Liver (tissue), 9 donors: ENCODE measurements around the gene DHCR24. TPM values are rescaled to one million over a fixed set of nuclear protein-coding genes. Genes with fewer than 3 reads are reported as not detected.
A peak's percentile ranks its signal among the peaks of the same experiment; 100 is the strongest.

Experiments
- DNase-seq: peaks from one replicate; pipeline ENCODE4 v3.0.0-alpha.2; 2017; ENCODE audit warnings: low spot score
- H3K27ac ChIP-seq, 2 donors: one replicate each; pipeline ENCODE4 v1.7.0; 2013; ENCODE audit warnings: inconsistent platforms in 2 of 2, low read length in 2 of 2, control low read depth in 1 of 2, low read depth in 1 of 2, mild to moderate bottlenecking in 1 of 2
- H3K27me3 ChIP-seq, 4 donors: one replicate each; pipeline versions ENCODE4 v1.6.1 to v1.7.0; 2013; ENCODE audit warnings: low read length in 3 of 4, inconsistent platforms in 1 of 4, mild to moderate bottlenecking in 1 of 4, moderate library complexity in 1 of 4; ENCODE audit not compliant: control insufficient read depth in 4 of 4, insufficient read depth in 4 of 4
- H3K36me3 ChIP-seq, 4 donors: one replicate each; pipeline versions ENCODE4 v1.6.1 to v1.7.0; 2013; ENCODE audit warnings: low read length in 3 of 4, mild to moderate bottlenecking in 3 of 4, low read depth in 1 of 4, moderate library complexity in 1 of 4; ENCODE audit not compliant: control insufficient read depth in 4 of 4, insufficient read depth in 3 of 4
- H3K4me1 ChIP-seq, 4 donors: one replicate each; pipeline versions ENCODE4 v1.6.1 to v1.7.0; 2013; ENCODE audit warnings: low read length in 3 of 4, mild to moderate bottlenecking in 3 of 4, moderate library complexity in 1 of 4; ENCODE audit not compliant: control insufficient read depth in 4 of 4, insufficient read depth in 4 of 4
- H3K4me3 ChIP-seq, 3 donors: one replicate each; pipeline versions ENCODE4 v1.6.1 to v1.7.0; 2013; ENCODE audit warnings: low read length in 3 of 3, control low read depth in 1 of 3, low read depth in 1 of 3, mild to moderate bottlenecking in 1 of 3
- H3K9ac ChIP-seq, 2 donors: one replicate each; pipeline ENCODE4 v1.7.0; 2013; ENCODE audit warnings: low read length in 2 of 2, mild to moderate bottlenecking in 2 of 2, moderate library complexity in 2 of 2, control low read depth in 1 of 2, low read depth in 1 of 2
- H3K9me3 ChIP-seq, 4 donors: one replicate each; pipeline versions ENCODE4 v1.6.1 to v1.7.0; 2013; ENCODE audit warnings: low read length in 3 of 4; ENCODE audit not compliant: control insufficient read depth in 4 of 4
- EGR1 ChIP-seq, 2 donors: IDR thresholded peaks; 2 replicates each; pipeline ENCODE4 v1.6.1; 2016 to 2018; ENCODE audit warnings: antibody characterized with exemption in 2 of 2, low read depth in 2 of 2
- FOXA1 ChIP-seq: IDR thresholded peaks from 2 replicates; pipeline ENCODE4 v1.6.1; 2016; ENCODE audit warnings: antibody characterized with exemption
- FOXA2 ChIP-seq: IDR thresholded peaks from 2 replicates; pipeline ENCODE4 v1.6.1; 2016; ENCODE audit warnings: antibody characterized with exemption
- GABPA ChIP-seq, 2 donors: IDR thresholded peaks in 1 of 2; conservative IDR thresholded peaks in 1 of 2; 2 replicates each; pipeline ENCODE4 v1.6.1; 2016; ENCODE audit warnings: antibody characterized with exemption in 2 of 2, mild to moderate bottlenecking in 1 of 2, moderate library complexity in 1 of 2
- HNF4G ChIP-seq: IDR thresholded peaks from 2 replicates; pipeline ENCODE4 v1.6.1; 2016; ENCODE audit warnings: antibody characterized with exemption
- JUND ChIP-seq, 2 donors: IDR thresholded peaks; 2 replicates each; pipeline ENCODE4 v1.6.1; 2016; ENCODE audit warnings: antibody characterized with exemption in 2 of 2
- NR2F2 ChIP-seq: IDR thresholded peaks from 2 replicates; pipeline ENCODE4 v1.6.1; 2016; ENCODE audit warnings: antibody characterized with exemption
- RAD21 ChIP-seq, 2 donors: IDR thresholded peaks; 2 replicates each; pipeline ENCODE4 v1.6.1; 2016; ENCODE audit warnings: antibody characterized with exemption in 2 of 2, mild to moderate bottlenecking in 2 of 2
- SP1 ChIP-seq: IDR thresholded peaks from 2 replicates; pipeline ENCODE4 v1.6.1; 2018; ENCODE audit warnings: antibody characterized with exemption, mild to moderate bottlenecking
- TAF1 ChIP-seq: conservative IDR thresholded peaks from 2 replicates; pipeline ENCODE4 v1.6.1; 2016; ENCODE audit warnings: antibody characterized with exemption, mild to moderate bottlenecking
- YY1 ChIP-seq: IDR thresholded peaks from 2 replicates; pipeline ENCODE4 v1.6.1; 2016; ENCODE audit warnings: antibody characterized with exemption, mild to moderate bottlenecking
- WGBS: extraction: QIAGEN DNeasy Blood & Tissue Kit; methylation state at CpG from one replicate; pipeline ENCODE4 v1.1.7; 2013; 5-methylcytosine and 5-hydroxymethylcytosine counted together
- polyA plus RNA-seq, 2 donors: library from polyadenylated mRNA; stranded (reverse) in 1 of 2; unstranded in 1 of 2; fragments of 200-250 nt in 1 of 2; fragments of >200 nt in 1 of 2; fragmentation: Nextera tagmentation in 1 of 2; extraction: Ambion mirVana in 1 of 2; gene quantifications; one replicate each; pipeline versions ENCODE4 v1.2.1 to v1.2.3, GENCODE V29; 2013 to 2015
- total RNA-seq, 2 donors: library from RNA; depleted of rRNA; stranded (reverse); fragments of >200 nt; gene quantifications; one replicate each; pipeline ENCODE4 v1.2.3, GENCODE V29; 2014
- TF ChIP-seq, protein P1 (sequence below): IDR thresholded peaks from 2 replicates; pipeline ENCODE4 v1.6.1; 2016; ENCODE audit warnings: antibody characterized with exemption, mild to moderate bottlenecking
- TF ChIP-seq, protein P2 (sequence below): IDR thresholded peaks from 2 replicates; pipeline ENCODE4 v1.6.1; 2016; ENCODE audit warnings: antibody characterized with exemption
- TF ChIP-seq, protein P3 (sequence below): IDR thresholded peaks from 2 replicates; pipeline ENCODE4 v1.6.1; 2016; ENCODE audit warnings: antibody characterized with exemption
- TF ChIP-seq, protein P4 (sequence below): fragments of 150-350 bp; IDR thresholded peaks from 2 replicates; pipeline ENCODE4 v1.5.1; 2017; ENCODE audit warnings: improper control_type of control experiment, low read depth, low read length; ENCODE audit not compliant: missing input control
- donor health status: healthy.
- donor health status: healthy.
- donor health status: healthy.
- donor health status: healthy.
- donor health status: healthy.

Gene DHCR24, protein sequence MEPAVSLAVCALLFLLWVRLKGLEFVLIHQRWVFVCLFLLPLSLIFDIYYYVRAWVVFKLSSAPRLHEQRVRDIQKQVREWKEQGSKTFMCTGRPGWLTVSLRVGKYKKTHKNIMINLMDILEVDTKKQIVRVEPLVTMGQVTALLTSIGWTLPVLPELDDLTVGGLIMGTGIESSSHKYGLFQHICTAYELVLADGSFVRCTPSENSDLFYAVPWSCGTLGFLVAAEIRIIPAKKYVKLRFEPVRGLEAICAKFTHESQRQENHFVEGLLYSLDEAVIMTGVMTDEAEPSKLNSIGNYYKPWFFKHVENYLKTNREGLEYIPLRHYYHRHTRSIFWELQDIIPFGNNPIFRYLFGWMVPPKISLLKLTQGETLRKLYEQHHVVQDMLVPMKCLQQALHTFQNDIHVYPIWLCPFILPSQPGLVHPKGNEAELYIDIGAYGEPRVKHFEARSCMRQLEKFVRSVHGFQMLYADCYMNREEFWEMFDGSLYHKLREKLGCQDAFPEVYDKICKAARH
- total RNA-seq (100 to 1,000 TPM; 495 to 815 TPM), polyA plus RNA-seq (100 to 1,000 TPM; 271 to 705 TPM)

DNA sequence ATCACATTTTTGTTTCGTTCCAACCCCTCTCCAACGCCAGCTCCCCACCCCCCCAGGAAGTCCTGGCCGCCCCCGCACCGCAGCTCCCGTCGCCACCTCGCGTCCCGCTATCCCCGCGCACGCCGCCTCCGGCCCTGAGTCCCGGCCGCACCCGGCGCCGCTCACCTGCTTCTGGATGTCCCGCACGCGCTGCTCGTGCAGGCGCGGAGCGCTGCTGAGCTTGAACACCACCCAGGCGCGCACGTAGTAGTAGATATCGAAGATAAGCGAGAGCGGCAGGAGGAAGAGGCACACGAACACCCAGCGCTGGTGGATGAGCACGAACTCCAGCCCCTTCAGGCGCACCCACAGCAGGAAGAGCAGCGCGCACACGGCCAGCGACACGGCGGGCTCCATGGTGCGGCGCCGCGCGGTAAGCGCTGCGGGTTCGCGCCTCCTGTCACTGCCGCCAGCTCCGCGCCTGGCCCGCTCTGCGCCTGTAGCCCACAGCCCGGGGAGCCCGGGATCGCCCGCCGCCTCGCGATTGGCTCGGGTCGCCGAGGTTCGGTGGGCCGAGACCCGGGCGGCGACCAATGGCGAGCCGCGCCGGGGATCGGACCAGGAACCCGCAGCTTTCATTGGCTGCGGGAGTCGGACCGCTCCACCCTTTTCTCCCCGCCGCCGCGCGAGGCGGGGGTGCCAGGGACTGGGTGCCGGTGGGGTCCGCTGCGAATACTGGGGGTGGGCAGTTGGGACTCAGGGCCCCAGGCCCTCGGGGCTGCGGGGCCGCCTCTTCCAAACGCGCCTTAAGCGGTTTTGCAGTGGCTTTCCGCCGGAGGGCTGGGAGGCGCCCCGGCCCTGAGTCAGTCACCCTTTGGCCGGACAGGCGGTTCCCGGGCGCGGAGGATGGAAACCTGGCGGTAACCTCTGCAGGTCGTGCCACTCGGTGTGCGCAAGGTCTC is at the start of gene DHCR24:
Gene DHCR24, minus strand, starts transcription at position 472 of the 941 bp plus-strand sequence. Its CDS starts 76 bp downstream, at position 396.
- WGBS: under 1% methylated on average over 109 of the region's 109 CpGs
- TF ChIP-seq, protein P1, sequence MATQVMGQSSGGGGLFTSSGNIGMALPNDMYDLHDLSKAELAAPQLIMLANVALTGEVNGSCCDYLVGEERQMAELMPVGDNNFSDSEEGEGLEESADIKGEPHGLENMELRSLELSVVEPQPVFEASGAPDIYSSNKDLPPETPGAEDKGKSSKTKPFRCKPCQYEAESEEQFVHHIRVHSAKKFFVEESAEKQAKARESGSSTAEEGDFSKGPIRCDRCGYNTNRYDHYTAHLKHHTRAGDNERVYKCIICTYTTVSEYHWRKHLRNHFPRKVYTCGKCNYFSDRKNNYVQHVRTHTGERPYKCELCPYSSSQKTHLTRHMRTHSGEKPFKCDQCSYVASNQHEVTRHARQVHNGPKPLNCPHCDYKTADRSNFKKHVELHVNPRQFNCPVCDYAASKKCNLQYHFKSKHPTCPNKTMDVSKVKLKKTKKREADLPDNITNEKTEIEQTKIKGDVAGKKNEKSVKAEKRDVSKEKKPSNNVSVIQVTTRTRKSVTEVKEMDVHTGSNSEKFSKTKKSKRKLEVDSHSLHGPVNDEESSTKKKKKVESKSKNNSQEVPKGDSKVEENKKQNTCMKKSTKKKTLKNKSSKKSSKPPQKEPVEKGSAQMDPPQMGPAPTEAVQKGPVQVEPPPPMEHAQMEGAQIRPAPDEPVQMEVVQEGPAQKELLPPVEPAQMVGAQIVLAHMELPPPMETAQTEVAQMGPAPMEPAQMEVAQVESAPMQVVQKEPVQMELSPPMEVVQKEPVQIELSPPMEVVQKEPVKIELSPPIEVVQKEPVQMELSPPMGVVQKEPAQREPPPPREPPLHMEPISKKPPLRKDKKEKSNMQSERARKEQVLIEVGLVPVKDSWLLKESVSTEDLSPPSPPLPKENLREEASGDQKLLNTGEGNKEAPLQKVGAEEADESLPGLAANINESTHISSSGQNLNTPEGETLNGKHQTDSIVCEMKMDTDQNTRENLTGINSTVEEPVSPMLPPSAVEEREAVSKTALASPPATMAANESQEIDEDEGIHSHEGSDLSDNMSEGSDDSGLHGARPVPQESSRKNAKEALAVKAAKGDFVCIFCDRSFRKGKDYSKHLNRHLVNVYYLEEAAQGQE: peak; percentile 44
- TF ChIP-seq TAF1 (peak; percentile 26), EGR1 (IDR thresholded peaks at IDR 0.05; ENCODE audit: low read depth in 2 of 2) (peak; percentile 64 to 68), GABPA (IDR thresholded peaks at IDR 0.05 in 1 of 2, conservative IDR thresholded peaks at IDR 0.05 in 1 of 2) (no peak)
- Histone ChIP-seq H3K9me3 (no peaks in the 10 kb centered on the region), H3K4me1 (peaks cover 0 to 50% (median 25%) of the 10 kb centered on the region in 4 donors), H3K27ac (peak within 1 kb of the TSS; percentile 89 to 96), H3K4me3 (peak within 1 kb of the TSS; percentile 92 to 94 (median 92)), H3K36me3 (peaks cover 0 to 6% (median 3%) of the 10 kb centered on the region in 4 donors), H3K9ac (peak within 1 kb of the TSS; percentile 37 to 73), H3K27me3 (no peaks in the 10 kb centered on the region)
- DNase-seq: peak; percentile 84

DNA sequence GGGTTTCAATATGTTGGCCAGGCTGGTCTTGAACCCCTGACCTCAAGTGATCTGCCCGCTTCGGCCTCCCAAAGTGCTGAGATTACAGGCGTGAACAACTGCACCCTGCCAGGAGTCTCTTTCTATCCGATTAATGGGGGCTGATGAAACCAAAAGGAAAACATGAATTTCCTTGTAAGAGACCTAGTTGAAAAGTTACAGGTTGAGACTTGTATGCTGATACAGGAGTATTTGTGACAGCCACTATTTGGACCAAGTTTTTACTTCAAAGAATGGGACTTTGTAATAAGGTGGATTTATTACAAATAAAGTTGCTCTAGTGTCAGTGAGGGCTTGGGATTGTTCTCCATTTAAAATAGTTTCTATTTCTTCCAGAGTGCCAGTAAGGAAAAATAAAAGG is 49.8 kb upstream of the DHCR24 start:
- Histone ChIP-seq H3K27ac (no peak overlapping the region), H3K9me3 (no peaks in the 10 kb centered on the region), H3K36me3 (no peaks in the 10 kb centered on the region), H3K9ac (no peak overlapping the region), H3K27me3 (no peaks in the 10 kb centered on the region), H3K4me1 (peaks cover 2 to 5% (median 3%) of the 10 kb centered on the region in 4 donors), H3K4me3 (no peak overlapping the region)
- TF ChIP-seq EGR1 (IDR thresholded peaks at IDR 0.05; ENCODE audit: low read depth in 2 of 2): no peak
- TF ChIP-seq NR2F2: no peak
- TF ChIP-seq YY1: no peak
- TF ChIP-seq, protein P2, sequence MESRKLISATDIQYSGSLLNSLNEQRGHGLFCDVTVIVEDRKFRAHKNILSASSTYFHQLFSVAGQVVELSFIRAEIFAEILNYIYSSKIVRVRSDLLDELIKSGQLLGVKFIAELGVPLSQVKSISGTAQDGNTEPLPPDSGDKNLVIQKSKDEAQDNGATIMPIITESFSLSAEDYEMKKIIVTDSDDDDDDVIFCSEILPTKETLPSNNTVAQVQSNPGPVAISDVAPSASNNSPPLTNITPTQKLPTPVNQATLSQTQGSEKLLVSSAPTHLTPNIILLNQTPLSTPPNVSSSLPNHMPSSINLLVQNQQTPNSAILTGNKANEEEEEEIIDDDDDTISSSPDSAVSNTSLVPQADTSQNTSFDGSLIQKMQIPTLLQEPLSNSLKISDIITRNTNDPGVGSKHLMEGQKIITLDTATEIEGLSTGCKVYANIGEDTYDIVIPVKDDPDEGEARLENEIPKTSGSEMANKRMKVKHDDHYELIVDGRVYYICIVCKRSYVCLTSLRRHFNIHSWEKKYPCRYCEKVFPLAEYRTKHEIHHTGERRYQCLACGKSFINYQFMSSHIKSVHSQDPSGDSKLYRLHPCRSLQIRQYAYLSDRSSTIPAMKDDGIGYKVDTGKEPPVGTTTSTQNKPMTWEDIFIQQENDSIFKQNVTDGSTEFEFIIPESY: no peak
- TF ChIP-seq JUND (IDR thresholded peaks at IDR 0.05): no peak
- TF ChIP-seq, protein P3, sequence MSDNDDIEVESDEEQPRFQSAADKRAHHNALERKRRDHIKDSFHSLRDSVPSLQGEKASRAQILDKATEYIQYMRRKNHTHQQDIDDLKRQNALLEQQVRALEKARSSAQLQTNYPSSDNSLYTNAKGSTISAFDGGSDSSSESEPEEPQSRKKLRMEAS: no peak
- TF ChIP-seq FOXA1: no peak
- TF ChIP-seq RAD21 (IDR thresholded peaks at IDR 0.05): no peak
- no peak for TF ChIP-seq HNF4G
- no peak for TF ChIP-seq GABPA (IDR thresholded peaks at IDR 0.05 in 1 of 2, conservative IDR thresholded peaks at IDR 0.05 in 1 of 2)
- TF ChIP-seq SP1: no peak
- TF ChIP-seq FOXA2: no peak
- TF ChIP-seq, protein P4, sequence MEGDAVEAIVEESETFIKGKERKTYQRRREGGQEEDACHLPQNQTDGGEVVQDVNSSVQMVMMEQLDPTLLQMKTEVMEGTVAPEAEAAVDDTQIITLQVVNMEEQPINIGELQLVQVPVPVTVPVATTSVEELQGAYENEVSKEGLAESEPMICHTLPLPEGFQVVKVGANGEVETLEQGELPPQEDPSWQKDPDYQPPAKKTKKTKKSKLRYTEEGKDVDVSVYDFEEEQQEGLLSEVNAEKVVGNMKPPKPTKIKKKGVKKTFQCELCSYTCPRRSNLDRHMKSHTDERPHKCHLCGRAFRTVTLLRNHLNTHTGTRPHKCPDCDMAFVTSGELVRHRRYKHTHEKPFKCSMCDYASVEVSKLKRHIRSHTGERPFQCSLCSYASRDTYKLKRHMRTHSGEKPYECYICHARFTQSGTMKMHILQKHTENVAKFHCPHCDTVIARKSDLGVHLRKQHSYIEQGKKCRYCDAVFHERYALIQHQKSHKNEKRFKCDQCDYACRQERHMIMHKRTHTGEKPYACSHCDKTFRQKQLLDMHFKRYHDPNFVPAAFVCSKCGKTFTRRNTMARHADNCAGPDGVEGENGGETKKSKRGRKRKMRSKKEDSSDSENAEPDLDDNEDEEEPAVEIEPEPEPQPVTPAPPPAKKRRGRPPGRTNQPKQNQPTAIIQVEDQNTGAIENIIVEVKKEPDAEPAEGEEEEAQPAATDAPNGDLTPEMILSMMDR: no peak
- TF ChIP-seq, protein P1: no peak
- no peak for DNase-seq
- 86% methylated on average over 4 of the region's 4 CpGs for WGBS
